Mammary epithelial cell (primary cell): ENCODE measurements around the gene GFOD1.

Source experiments
- CTCF ChIP-seq, 2 donors: IDR thresholded peaks in 1 of 2; conservative IDR thresholded peaks in 1 of 2; 2 replicates each; pipeline ENCODE4 v1.5.1; 2011 to 2012; ENCODE audit warnings: inconsistent platforms in 2 of 2, low read length in 2 of 2, mild to moderate bottlenecking in 2 of 2, control low read depth in 1 of 2, low read depth in 1 of 2; ENCODE audit not compliant: insufficient read depth in 1 of 2; ENCODE audit errors: extremely low read depth in 1 of 2
- EZH2 ChIP-seq: IDR thresholded peaks from 2 replicates; pipeline ENCODE4 v1.6.1; 2012; ENCODE audit warnings: low read length, inconsistent platforms, borderline replicate concordance

- TF ChIP-seq CTCF (conservative IDR thresholded peaks at IDR 0.05 in 1 of 2, IDR thresholded peaks at IDR 0.05 in 1 of 2; ENCODE audit: extremely low read depth in 1 of 2, insufficient read depth in 1 of 2, low read depth in 1 of 2, low read length in 2 of 2) (no peak), EZH2 (no peak)
Measured at GRCh38 chr6:13436399-13437217, 50.8 kb downstream of the GFOD1 start.
